GM21786 (cell line): ENCODE data around the gene SLC1A3.

Experiments used
- ATAC-seq: cut with Tn5 transposase; IDR thresholded peaks from one replicate; pipeline ENCODE4 v1.9.1; 2021; ENCODE audit not compliant: unreplicated experiment

The SLC1A3 gene

DNA sequence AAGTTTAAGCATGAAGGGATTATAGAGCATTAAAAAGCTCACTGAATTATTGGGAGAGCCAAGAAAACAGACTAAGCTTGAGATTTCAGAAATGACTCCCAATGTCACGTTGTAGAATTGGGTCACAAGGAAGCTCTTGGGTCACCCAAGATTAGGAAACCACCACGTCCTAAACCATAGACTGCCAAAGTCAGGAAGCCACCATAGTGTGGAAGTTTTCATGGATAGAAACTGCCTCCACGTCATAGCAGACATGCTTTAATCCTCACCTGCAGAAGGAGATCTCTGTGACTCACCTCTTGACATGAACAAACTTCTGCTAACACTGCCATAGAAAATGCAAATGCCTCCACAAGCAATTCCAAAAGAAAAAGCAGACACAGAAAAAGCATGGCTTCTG, 106.3 kb downstream of the SLC1A3 start:
- no peak for ATAC-seq

DNA sequence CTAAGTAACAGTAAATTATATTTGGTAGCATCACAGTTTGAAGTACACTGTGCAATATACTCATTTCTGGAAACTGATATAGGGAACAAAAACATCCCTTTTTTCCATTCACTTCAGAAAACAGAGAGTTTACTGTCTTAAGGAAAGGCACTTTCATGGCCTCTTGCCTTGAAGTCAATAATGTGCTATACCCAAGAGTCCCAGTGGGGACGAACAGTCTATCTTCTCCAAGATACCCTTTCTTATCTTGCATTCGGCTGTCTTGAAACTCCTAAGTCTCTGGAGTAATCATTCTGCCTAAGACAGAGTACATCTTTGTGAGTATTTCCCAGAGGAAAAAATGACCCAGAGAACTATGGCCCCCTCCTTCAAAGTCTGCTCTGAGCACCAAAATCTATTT, 107.1 kb downstream of the SLC1A3 start:
- no peak for ATAC-seq

DNA sequence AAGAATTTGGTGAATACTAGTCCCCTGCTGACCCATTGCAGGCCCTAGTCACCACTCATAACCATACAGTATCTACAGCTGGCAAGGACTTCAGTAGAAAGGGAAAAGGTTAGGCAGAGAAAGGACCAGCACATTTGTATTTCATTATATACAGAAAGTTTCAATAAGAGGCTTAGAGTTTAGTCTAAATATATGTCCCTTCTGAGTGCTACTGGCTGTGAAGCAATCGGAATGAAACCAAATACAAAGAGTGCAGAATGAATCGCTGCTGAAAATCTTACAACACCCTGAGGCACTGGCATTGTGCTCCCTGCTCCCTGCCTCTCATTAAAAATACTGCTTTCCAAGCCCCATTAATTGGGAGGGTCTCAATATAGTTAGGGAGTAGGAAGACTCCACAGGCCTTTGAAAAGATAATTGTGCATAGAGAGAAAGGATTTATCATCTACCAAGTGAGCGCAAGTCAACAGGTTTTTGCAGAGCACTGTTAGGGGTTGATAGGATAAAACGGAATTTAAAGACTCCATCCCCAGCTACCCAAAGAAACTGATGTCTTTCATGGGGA, 110.8 kb downstream of the SLC1A3 start:
- ATAC-seq, result no peak

DNA sequence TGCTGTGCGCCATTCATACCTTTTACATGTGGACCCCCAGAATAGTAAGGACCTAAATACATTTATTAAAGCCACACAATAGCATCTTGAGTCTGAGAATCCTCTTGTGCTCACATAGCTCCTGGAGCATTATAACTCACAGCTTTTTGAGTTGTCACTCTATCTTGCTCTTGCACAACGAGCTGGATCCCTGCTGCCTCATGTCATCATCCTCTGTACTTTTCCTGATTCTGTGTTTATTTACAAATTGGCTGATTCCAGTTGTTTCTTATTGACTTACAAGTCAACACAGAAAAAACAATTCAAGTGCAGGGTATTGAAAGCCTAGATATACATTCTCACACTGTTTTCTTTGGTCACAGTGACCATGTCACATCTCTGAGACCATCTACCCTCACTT, 112.9 kb downstream of the SLC1A3 start:
- no peak for ATAC-seq

DNA sequence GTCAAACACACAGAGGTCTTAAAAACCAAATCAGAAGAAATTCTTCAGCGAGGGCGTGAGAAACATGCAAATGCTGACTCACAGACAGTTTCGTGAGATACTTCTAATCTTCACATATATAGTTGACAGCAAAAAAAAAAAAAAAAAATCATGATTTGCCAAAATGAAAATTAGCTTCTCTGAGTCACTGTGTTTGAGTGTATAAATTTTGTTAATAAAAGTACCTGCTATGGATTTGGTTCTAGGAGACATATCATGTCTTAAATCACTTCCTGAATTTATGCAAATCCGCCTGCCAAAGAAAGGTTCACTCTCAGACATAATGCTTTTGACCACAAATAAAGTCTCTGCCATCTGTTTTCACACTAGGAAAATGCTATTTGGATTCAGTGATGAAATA, 114.3 kb downstream of the SLC1A3 start:
- no peak for ATAC-seq

DNA sequence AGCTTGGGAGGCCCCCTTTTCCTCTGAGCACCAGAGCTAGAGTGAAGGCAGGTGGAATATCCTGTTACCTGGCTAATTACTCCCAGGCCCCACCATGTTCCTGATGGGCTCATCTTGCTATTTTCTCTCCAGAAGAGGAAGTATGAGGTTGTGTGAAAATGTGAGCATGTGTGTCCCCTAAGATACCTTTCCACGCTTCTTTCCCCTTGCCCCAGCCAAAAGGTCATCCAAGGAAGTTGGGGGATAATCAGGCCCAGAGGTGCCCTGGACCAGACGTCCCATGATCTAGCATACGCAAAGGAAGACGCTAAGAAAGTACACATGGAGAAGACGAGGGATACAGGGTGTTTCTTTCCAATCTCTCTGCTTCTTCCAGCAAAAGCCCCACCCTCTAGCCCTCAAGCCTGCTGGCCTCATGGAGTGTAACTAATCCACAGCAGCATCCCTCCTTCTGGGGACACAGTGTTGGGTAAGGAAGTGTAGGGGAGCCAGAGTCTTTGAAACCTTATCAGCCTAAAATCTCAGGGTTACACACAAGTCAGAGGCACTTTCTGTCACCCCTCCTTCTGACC, 115.3 kb downstream of the SLC1A3 start:
- ATAC-seq, result no peak

DNA sequence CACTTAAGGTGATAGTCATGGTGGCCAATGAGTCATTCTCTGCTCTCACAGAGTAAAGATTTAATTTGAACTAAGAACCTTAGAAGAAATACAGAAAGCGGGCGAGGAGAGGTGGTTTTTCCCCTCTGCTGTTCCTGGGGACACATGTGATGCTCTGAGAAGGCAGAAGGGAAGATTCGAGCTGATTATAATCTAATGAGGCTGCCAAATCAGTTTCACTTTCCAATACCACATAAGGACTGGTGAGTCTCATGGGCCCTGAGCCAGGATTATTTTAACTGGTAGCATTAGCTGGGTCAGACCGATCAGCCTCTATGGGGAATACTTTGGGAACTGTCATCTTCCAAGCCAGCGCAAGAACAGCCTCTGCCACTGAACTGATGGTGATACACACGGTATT, 116.5 kb downstream of the SLC1A3 start:
- peak; percentile 20 for ATAC-seq

DNA sequence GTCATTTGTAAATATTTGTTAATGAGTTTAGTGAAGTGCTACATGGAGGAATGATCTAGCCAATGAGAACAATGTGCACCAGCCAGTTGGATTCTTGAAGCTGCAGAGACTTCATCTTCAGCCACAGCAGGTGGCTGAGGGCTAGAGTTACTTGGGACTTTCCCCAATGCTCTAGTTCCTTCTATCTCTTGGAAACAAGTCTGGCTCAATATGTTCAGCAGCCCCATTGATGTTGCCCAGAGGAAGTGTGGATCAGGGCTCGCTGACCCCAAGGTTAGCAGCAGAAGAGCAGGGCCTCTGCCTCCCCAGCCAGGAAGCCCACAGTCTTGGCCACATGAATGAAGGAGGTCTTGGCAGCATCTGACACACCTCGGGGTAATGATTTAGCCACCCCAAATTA, 117.5 kb downstream of the SLC1A3 start:
- ATAC-seq, result peak; percentile 51

DNA sequence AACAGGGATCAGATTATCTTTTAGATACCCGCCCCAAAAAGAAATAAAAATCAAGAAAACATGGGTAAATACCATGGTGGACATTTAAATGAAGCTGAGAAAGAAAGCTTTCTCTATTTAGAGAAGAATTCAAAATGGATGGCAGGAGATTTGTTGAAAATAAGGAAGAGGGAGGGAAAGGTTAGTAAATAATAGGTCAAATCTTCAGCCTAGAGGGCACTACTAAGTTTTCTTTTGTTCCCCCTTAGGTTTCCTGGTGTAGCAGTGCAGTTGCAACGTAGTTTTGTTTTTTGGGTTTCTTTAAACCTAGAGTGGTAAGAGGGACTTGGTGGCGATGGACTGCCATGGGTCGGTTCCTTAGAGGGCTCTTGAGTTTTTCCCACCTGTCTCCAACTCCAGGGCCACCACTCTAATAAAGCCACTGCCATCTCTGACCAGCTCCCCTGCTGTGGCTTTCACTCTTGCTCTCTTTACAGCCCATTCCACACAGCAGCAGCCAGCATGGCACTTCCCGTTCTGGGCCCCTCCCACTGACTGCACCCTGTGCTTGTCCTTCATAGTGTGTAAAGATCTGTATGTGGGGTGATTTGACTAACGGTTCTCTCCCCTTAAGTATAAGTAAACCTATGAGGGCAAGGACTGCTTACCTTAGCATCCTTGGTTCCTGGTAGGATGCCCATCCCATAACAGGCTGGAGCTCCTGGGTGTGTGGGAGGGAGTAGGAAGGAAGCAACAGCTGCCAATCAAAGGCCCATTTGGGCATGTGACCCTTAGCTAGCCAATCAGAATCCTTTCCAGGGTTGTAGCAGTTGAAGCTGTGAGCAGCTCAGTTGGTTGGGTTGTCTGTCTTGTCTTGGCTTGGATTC, 118.3 kb downstream of the SLC1A3 start:
- peak; percentile 67 for ATAC-seq

DNA sequence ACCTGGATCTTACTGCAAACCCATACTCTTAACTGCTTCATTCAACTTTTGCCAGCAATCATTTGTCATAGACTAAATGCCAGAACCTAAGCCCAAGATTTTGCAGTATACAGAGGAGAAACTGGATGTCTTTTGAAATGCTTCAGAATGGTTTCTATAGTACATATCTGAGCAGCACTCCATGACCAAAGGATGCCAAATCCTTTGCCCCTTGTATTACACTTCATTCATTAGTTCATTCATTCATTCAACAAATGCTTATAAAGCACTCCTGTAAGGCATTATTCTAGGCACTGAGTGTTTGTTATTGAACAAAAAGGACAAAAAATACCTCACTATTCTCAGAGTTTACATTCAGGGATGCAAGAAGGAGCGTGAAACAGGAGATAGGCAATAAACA, 119.9 kb downstream of the SLC1A3 start:
- ATAC-seq, result no peak

DNA sequence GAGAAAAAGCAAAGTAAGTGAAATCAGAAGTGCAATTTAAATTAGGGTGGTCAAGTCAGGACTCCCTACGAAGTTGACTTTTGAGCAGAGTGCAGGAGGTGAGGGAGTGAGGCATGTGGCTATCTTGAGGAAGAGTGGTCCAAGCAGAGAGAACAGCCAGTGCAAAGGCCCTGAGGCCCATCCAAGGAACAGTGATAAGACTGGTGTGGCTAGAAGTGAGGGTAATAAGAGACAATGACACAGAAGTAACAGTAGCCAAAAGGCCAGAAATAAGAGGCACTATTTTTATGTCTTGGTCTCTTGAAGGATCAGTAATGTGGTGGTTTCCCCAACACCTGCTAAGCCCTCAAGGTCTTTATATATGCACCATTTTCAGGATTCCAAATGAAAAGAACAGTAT, 120.4 kb downstream of the SLC1A3 start:
- no peak for ATAC-seq

DNA sequence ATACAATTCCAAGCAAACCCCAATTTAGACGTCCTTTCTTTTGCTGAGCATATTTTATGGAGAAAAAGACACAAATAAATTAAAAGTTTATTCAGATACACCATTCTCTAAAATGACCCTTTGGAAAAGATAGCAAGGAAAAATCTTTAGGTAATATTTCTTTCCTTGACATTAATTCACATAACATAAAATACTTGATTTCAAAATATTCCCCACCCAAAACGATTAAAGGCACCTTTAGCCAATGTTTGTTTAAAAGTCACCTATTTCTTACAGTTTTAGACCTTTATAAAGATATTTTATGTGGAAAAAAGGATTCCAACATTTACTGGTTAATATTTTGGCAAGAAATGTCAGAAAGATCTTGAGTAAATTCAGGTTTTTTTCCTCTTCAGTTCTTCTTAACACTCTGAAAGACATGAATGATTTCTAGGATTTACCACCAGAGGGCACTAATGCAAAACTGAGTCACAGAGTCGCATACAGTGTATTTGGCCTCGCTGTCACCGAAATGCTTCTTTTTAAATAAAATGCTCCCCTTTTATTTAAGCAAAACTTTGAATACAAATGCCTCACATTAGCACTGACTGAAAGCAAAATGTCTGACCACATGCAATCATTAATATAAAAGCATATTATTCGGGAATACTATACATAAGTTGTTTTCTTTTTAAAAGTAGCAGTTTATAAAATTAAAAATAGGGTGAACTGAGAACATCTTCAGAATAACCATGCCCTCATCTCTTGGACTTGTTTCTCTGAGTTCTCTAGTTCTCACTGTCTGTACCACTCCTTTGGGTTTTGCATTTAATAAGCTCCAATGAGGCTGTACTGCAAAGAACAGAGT, 122.5 kb downstream of the SLC1A3 start:
- no peak for ATAC-seq

DNA sequence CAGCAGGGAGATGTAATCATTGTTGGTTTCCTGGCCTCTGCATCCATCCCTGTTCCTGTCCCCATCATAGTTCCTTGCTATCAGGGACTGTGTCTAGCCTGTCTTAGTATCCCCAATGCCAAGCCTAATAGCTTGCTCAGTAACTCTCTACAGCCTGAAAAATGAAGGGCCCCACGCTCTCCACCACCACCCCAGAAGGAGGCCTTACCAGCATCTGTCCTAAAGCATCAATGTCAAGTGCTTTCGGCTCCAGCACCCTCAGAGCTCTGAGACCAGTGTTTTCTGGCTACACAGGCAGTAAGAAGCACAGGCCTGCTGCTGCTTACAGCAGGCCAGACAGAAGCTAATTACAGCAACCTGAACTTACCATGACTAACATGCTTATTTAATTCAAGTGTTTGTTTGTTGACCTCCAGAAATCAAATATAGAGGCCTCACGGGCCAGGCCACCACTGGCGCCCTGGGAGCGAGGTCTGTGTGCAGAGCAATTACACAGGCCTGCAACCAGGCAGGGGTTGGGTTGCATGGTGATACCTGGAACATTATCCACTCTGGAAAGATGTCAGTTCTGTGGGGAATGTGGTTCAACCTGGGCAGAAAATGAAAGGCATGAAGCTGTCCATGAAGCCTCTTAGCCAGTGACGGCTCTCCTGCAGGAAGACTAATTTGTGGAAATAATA, 124.3 kb downstream of the SLC1A3 start:
- no peak for ATAC-seq

DNA sequence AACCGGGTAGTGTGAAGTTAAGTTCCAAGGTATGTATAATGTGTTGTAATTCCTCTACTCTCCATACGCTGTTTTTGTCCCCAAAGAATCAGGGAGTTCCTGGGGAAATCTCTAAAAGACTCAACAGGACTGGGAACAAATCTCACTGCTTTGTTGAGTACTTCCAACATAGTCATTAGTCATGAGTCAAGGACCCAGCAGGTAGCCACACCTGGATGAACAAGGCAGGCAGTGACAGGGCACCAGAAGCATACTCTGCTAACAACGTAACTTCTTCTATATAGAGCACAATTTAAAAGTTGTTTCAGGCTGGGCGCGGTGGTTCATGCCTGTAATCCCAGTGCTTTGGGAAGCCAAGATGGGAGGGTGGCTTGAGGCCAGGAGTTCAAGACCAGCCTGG, 126.8 kb downstream of the SLC1A3 start:
- no peak for ATAC-seq

DNA sequence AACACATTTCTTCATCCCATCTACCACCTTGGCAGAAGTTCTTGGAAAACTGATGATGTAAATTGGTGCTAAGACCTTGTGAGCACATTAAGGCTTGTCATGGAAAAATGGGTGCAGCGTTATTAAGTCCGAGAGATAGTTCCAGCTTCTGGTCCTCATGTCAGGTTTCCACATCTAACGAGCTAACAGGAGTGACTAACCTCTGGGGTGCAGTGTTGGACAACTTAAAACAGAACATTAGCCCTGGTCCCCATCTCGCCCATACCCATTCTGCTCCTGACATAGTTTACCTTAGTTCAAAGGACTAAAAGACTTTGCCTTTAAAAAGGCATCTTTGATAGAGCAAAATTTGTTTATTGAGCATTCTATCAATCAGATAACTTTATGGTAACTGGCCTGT, 128.0 kb downstream of the SLC1A3 start:
- no peak for ATAC-seq

DNA sequence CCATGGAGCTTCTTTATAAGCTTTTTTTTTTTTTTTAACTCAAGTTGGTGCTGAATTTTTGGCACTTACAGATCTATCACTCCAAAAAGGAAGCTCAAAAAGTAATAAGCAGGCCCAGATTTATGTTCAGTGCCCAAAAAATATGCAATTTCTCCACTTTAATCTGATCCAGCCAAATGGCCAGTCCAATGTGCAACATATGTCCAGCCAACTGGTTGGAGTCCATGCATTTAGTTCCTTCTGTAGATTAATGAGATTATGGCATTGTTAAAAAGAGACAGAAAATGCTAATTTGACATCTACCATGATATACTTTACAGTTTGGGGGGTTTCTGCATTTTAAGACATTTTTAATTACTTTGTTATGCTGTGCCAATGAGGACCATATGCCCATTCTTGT, 129.5 kb downstream of the SLC1A3 start:
- no peak for ATAC-seq
